GM18499 (cell line): ENCODE data around the gene CACNA2D1.

Experiments
- ATAC-seq: cut with Tn5 transposase; IDR thresholded peaks from one replicate; pipeline ENCODE4 v1.9.1; 2021; ENCODE audit warnings: moderate number of reproducible peaks; ENCODE audit not compliant: insufficient read depth, unreplicated experiment

Gene CACNA2D1

GRCh38 chr7:82188636-82189035 lies 254.9 kb downstream of the CACNA2D1 start:
- no peak for ATAC-seq

GRCh38 chr7:82185443-82185842 lies 258.1 kb downstream of the CACNA2D1 start:
- no peak for ATAC-seq

- ATAC-seq = no peak
Observed at GRCh38 chr7:82183634-82184033, 259.9 kb downstream of the CACNA2D1 start.

GRCh38 chr7:82179311-82179710 lies 264.3 kb downstream of the CACNA2D1 start:
- no peak for ATAC-seq

GRCh38 chr7:82175319-82175718 lies 268.3 kb downstream of the CACNA2D1 start:
- no peak for ATAC-seq

- ATAC-seq = no peak
Observed at GRCh38 chr7:82173400-82174021, 270.1 kb downstream of the CACNA2D1 start.

- no peak for ATAC-seq
Observed at GRCh38 chr7:82172881-82173280, 270.7 kb downstream of the CACNA2D1 start.

GRCh38 chr7:82172017-82172416 lies 271.6 kb downstream of the CACNA2D1 start:
- ATAC-seq = no peak

- no peak for ATAC-seq
Observed at GRCh38 chr7:82167558-82168314, 275.8 kb downstream of the CACNA2D1 start.

GRCh38 chr7:82166260-82167015 lies 277.1 kb downstream of the CACNA2D1 start:
- ATAC-seq = no peak

- no peak for ATAC-seq
Observed at GRCh38 chr7:82164813-82165212, 278.8 kb downstream of the CACNA2D1 start.

GRCh38 chr7:82164410-82164809 lies 279.2 kb downstream of the CACNA2D1 start:
- no peak for ATAC-seq

GRCh38 chr7:82163586-82163985 lies 280.0 kb downstream of the CACNA2D1 start:
- ATAC-seq = no peak

GRCh38 chr7:82162289-82162688 lies 281.3 kb downstream of the CACNA2D1 start:
- ATAC-seq = no peak

GRCh38 chr7:82158327-82158726 lies 285.2 kb downstream of the CACNA2D1 start:
- no peak for ATAC-seq

GRCh38 chr7:82156893-82157292 lies 286.7 kb downstream of the CACNA2D1 start:
- ATAC-seq = no peak

- no peak for ATAC-seq
Observed at GRCh38 chr7:82156168-82156567, 287.4 kb downstream of the CACNA2D1 start.

- no peak for ATAC-seq
Observed at GRCh38 chr7:82154728-82155127, 288.8 kb downstream of the CACNA2D1 start.

GRCh38 chr7:82153776-82154175 lies 289.8 kb downstream of the CACNA2D1 start:
- no peak for ATAC-seq

- no peak for ATAC-seq
Observed at GRCh38 chr7:82152858-82153257, 290.7 kb downstream of the CACNA2D1 start.

GRCh38 chr7:82146491-82146890 lies 297.1 kb downstream of the CACNA2D1 start:
- no peak for ATAC-seq
